Heart left ventricle (tissue), 13 donors: ENCODE results near the gene MON2.

Source experiments
- POLR2A ChIP-seq, 2 donors: fragments of 450-650 bp; IDR thresholded peaks; one replicate each; pipeline ENCODE4 v1.6.1; 2017; ENCODE audit warnings: antibody characterized with exemption in 2 of 2, mild to moderate bottlenecking in 2 of 2, moderate library complexity in 2 of 2
- TF ChIP-seq, protein P1 (sequence below), 12 donors: fragments of 200-600 bp; sonication (generic) in 4 of 12; IDR thresholded peaks; one replicate each; pipeline versions ENCODE4 v1.5.0 to v1.8.0; 2018 to 2022; ENCODE audit warnings: antibody characterized with exemption in 12 of 12, mild to moderate bottlenecking in 5 of 12
- donor health status: ischemic (EF 13 %, LVEDD 7.1; RV severe dilation, severe dysfunction).
- donor health status: DM: no; HTN: yes; CAD: no.
- donor health status: DM: no; HTN: no; CAD: no.
- donor health status: ischemic (EF 25% LVEDD 6.9; RV normal size, moderate dysfunction).
- donor health status: ischemic (EF 25% LVEDD 5.7; RV mildly dilated, moderate dysfunction).
- donor health status: ischemic (EF 35%, LVEDD 5.7; RV mildly dilated, moderate dysfunction).
- donor health status: nonischemic (EF 11% LVEDD 7.7; RV severe dilation, severe dysfunction).
- donor health status: DM: yes; HTN: yes; CAD: no.
- donor health status: PGD.
- donor health status: ischemic (EF 29% LVEDD 5.4; RV normal size, mild dysfunction).
- donor health status: nonischemic (EF 23%, LVEDD 6.1; RV moderate dilation, normal function).

DNA sequence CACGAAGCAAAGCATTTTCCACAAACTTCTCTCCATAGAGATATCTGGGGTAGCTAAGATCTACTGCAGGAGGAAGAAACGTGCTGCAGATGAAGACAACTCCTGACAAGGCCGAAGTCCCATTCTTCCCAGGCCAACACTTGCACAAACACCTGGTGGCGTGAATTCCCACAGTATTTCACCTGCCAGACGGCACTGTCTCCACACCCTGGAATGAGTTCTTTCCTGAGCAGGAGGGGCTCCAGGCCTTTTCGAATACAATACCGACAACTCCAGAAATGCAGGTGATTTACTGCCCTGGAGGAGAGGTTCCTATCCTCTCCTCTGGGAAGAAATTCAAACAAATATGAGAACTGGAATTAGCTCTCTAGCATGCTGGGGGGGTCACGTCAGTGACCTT lies 179.9 kb downstream of the MON2 start:
- TF ChIP-seq, protein P1, sequence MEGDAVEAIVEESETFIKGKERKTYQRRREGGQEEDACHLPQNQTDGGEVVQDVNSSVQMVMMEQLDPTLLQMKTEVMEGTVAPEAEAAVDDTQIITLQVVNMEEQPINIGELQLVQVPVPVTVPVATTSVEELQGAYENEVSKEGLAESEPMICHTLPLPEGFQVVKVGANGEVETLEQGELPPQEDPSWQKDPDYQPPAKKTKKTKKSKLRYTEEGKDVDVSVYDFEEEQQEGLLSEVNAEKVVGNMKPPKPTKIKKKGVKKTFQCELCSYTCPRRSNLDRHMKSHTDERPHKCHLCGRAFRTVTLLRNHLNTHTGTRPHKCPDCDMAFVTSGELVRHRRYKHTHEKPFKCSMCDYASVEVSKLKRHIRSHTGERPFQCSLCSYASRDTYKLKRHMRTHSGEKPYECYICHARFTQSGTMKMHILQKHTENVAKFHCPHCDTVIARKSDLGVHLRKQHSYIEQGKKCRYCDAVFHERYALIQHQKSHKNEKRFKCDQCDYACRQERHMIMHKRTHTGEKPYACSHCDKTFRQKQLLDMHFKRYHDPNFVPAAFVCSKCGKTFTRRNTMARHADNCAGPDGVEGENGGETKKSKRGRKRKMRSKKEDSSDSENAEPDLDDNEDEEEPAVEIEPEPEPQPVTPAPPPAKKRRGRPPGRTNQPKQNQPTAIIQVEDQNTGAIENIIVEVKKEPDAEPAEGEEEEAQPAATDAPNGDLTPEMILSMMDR (IDR thresholded peaks at IDR 0.05) = no peak
- no peak for TF ChIP-seq POLR2A (IDR thresholded peaks at IDR 0.05)
